T-helper 1 cell treated with Interleukin-12 subunit alpha and Interleukin-12 subunit beta and Interleukin-4 antibody, amounts not matched to agents 30 ng/mL and 1 ng/mL, for 36 hours (primary cell): Measurements from ENCODE around the gene MAMLD1. TPM values are rescaled to one million over a fixed set of nuclear protein-coding genes. Genes with fewer than 3 reads are reported as not detected.

Experiments
- intact Hi-C: fragments of 100-400 bp; cut with micrococcal nuclease; formaldehyde crosslinking; loops from one replicate; pipeline ENCODE4 v1.15.1; 2024
- total RNA-seq: library from RNA; stranded (reverse); gene quantifications from 2 replicates; pipeline ENCODE4 v1.2.3, GENCODE V29; 2022

The MAMLD1 gene
- total RNA-seq, 1 donor from 2014 or later = 20.7 TPM

DNA sequence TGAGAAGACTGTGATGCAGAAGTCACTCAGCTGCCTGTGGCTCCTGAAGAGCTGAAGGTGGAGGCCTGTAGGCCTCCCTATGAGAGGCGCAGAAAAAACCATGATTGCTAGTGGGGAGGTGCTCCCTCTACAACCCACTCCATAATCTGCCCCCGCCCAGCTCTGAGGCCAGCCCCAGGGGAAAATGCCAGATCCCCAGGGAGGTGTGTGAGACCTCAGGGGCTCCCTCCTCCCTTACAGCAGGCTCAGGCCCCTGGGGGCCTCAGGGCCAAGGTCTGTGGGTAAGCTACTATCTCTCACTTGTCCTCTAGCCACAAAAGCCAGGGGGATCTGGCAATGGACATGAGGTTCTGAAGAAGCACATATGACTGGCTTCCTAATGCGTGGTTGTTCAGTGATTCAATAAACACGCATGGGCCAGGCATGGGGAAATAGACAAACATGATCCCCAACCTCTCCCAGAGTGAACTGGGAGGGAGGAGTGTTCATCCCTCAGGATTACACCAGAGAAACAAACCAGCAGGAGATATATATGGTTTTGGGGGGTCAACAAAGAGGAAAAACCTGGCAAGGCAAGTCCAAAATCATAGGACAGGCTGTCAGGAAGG is 154.3 kb downstream of the MAMLD1 start:
- intact Hi-C loops = no loop called here

DNA sequence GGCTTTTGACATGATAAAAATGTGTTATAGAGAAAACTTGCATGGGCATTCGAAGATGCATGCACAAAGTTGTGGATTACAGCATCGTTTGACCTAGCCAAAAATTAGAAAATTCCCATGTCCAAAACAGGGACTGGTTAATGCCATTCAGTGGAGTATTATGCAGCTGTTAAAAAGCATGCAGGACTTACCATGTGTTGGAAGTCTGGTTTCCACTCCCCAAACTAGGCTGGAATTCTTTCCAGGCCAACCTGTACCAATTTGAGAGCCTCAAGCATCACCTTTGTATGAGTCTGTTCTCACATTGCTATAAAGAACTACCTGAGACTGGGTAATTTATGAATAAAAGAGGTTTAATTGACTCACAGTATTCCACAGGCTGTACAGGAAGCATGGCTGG is 159.4 kb downstream of the MAMLD1 start:
- intact Hi-C loops = no loop called here

DNA sequence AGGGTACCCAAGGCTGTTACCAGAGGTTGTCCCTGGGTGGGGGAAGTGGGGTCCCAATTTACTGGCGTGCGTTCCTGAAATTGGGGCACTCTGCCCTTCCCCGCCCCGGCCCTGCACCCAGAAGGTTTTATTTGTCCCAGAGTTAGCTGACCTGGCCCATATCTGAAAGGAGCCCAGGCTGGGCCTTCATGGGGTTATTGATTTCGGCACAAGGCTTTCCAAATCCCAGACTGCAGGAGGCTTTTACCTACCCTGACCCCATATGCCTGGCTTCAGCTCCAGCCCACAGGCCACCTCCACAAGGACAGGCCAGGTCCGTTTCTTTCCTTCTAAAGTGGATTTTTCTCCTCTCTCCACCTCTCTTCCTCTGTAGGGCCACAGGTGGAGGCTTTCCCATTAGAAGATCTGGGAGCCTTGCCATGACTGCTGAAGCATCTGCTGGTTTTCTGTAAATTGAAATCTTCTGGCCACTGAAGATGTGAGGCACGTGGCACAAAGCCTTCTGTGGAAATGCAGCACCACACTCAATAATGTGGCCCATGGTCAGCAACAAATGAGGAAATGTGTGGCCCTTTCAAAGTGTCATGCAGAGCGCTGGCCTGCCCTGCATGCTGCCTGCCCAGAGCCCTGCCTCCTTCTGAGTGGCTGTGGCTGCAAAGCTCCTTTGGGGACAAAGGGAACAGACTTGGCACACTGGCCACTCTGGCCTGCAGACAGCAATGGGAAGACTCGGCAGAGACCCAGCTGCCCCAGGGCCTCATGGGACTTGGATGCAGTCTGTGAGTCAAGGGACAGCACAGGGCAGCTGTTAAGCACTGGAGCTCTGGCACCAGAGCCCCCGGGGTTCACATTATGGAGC is 162.2 kb downstream of the MAMLD1 start:
- intact Hi-C loops = no loop called here

DNA sequence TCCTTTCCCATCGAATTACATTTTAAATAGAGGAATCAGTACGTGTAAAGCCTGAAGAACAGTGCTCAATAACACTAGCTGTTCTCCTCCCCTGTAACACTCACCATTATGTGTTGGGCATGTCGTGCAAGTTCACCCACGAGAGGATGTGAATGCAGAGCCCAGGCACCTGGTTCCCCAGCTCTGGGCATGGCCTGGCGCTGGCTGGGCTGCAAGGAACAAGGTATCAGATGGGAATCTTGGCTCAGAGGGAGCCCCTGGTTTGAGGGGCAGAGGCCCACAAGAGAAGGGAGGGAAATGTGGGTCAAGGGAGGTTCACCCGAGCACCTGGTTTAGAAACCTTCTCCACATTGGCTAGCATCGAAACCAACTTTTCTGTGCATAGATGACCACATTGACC is 163.6 kb downstream of the MAMLD1 start:
- intact Hi-C loops = no loop called here

DNA sequence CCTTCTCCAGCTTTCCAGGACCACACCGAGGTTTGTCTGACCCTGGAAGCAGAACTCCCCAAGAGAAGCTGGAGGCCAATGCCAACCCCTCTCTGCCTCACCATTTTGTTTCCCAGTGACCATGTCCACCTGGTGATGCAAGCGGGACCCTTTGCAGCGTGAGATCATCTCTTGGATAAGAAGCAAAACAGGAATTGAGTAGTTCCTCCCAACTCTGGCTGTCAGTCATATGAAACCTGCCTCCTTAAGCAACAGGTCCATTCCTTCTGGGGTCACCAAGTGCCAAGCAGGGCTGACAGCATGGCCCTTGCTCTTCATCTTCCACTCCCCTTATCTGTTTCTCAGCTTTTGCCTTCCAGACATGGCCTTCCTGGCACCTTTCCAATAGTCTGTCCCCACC is 164.0 kb downstream of the MAMLD1 start:
- intact Hi-C loops = no loop called here

DNA sequence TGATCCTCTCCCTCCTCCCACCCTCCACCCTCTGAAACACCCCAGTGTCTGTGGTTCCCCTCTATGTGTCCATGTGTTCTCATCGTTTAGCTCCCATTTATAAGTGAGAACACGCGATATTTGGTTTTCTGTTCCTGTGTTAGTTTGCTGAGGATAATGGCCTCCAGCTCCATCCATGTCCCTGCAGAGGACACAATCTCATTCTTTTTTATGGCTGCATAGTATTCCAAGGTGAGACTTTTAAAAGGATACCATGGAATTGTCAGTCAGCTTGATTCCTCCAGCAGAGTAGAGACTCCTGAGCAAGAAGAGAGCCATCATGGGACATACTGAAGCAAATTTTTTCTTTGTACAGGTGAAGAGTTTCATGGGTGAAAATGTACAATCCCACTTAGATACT is 166.5 kb downstream of the MAMLD1 start:
- intact Hi-C loops = no loop called here

DNA sequence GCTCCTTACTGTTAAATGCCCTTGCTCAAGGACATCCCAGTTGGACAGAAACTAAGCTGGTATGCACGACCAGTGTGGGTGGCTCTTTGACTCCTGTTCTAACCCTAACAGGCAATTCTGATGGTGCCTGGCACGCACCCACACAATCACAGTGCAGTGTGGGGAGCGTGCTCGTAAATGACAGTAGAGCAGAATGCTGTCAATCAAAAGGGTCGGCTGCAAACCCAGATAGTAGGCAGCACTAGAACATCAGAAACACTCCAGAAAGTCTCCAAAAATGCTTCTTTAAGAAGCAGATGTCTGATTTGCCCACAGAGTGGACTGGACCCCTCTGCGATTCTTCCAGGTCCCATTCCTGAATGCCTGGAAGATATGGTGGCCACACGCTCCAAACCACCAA is 167.7 kb downstream of the MAMLD1 start:
- intact Hi-C loops = no loop called here

DNA sequence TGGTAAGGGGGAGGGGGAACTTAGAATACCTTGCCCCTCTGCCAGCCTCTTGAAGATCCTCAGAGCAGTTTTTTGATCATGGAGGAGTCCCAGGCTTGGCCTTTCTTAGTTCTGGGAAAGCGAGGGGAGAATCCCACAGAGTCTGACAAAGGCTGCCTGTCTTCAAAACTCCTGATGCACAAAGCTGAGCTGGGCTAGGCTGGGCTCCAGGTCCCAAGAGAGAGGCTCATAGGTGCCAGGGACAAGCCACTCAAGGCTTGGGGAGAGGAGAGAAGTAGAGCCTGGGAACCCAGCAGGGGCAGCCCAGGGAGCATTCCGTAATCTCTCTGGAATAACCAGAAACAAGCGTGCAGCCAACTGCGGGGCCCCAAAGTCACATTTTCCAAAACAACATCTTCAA is 168.3 kb downstream of the MAMLD1 start:
- intact Hi-C loops = no loop called here

DNA sequence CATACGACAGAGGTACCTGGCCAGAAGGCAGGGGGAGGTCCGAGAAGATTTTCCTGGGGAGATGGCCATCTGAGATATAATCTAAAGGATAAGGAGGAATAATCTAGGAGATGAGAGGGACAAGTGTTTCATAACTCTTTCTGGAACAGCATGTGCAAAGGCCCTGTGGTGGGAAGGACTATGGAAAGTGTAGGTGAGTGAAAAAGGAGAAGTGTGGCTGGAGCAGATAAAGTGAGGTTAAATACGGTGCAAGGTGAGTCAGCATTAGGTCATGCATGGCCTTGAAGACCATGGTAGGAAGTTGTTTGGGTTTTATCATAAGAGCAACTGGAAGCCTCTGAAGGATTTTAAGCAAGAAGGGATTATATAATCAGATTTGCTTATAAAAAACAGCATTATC is 170.7 kb downstream of the MAMLD1 start:
- intact Hi-C loops = no loop called here

DNA sequence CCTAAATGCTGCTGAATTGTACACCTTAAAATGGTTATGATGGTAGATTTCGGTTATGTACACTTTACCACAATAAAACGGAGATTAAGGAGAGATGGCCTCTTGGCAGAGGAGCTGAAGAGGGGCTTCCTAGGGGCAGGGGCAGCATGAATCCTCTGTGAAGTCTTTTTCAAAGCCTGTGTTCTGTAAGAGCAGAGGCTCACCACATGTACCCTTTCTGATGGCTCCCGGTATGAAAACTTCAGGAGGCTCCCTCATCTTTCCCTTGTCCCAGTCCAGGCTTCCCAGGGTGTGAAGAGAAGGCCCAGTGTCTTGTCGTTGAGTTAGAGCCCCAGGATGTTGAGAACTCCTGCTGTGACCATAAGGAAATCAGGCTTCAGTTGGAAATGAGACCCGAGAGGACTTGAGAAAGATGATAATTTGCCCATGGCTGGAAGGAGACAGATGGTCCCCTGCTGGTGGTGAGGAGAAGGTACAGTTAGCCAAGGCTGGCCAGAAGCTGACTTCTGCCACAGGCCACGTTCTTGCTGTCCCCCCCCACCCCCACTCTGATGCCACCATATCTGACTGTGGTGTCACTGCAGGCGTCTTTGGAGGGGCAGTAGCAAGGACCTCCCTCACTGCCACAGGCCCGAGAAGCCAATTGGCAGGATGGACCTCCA is 173.5 kb downstream of the MAMLD1 start:
- intact Hi-C loops = no loop called here

DNA sequence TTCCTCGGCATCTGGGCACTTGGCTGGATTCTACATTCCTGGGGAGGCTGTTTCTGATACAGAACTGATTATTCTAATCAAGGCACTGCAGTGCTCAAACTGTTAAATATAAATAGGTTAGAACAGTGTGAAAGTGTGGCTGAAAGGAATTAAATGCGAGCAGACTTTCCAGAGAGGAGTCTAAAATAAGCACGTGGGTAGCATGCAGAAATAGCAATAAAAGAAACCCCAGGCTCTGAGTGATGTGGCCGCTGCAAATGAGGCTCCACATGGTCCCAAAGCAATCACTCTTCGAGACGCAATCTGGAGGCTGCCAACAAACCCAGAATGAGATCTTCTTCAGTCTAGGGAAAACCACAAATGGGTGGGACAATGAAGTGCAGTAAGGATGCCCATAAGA is 174.7 kb downstream of the MAMLD1 start:
- intact Hi-C loops = no loop called here

DNA sequence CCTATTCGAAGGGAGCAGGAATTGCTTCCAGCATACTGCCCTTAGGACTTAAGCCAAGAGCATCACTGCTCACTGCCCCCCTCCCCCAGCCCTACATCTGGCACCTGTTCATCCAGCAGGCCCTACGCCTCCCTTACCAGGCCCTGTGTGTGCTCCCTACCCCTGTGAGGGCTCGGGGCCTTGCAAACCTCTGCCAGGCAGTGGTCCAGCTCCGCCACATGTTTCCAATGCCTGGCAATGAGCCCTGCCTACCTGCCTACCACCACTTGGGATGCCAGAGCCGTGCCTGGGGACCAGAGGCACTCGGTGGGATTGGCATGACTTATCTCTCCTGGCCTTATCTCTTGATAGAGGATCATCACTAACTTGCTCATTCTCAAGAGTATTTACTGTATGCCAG is 177.8 kb downstream of the MAMLD1 start:
- intact Hi-C loops = loop anchor here (10.0 kb wide), 1 partner anchor 94 kb away; no protein-coding TSS in a partner anchor

DNA sequence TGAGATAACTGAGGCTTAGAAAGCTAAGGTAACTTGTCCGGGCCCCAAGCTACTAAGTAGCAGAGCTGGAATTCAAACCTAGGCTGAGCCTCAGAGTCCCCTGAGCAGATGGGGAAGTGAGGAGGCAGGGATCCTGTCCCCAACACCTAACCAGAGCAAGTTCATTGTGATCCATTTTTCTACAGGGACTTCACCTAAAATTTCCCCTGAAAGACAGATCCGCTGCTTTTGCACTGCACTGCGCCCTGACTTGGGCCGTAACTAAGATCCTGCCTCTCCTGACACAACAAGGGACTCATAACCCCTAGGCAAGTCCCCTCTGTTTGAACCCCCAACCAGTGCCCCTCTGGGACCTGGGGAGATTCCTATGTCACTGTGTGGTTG is 179.7 kb downstream of the MAMLD1 start:
- intact Hi-C loops = loop anchor here (10.0 kb wide), 1 partner anchor 92 kb away; no protein-coding TSS in a partner anchor

DNA sequence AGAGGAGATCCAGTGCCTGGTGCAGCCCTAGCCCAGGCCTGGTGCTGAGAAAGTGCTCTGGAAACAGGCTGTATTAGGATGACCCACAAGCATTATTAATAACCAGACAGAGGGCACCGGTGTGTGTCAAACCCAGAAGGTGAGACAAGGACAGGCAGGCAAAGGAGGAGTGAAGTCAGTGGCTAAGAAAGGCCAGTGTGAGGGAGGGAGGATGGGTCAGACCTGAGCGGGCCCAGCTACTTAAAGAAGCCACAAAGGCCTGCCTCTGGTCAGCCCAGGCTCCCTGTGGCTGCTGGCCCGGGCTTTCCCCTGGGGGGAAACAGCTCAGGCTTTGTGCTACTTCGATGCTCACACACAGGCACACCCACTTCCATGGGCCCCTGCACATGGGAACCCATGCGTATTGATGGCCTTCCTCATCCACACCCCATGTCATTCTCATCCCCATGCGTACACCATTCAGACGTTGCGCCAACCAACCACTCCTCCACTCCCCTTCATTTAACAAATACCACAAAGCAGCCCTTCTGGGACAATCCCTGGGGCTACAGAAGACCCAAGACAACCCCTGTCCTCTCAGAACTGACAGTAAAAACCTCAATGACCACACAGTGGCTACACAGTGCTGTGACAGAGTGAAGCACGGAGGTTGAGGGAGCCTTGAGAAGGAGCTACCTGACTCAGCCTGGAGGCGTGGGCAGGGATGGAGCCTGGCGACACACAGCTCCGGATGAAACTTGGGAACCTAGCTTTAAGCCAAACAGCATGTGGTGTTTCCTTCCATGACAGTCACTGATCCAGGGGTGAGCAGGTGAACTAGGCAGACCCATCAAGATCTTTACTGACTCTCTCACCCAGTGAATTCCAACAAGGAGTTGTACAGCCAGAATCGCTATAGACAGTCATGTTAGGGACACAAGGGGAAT is 180.4 kb downstream of the MAMLD1 start:
- intact Hi-C loops = loop anchor here (10.0 kb wide), 1 partner anchor 91 kb away; no protein-coding TSS in a partner anchor

DNA sequence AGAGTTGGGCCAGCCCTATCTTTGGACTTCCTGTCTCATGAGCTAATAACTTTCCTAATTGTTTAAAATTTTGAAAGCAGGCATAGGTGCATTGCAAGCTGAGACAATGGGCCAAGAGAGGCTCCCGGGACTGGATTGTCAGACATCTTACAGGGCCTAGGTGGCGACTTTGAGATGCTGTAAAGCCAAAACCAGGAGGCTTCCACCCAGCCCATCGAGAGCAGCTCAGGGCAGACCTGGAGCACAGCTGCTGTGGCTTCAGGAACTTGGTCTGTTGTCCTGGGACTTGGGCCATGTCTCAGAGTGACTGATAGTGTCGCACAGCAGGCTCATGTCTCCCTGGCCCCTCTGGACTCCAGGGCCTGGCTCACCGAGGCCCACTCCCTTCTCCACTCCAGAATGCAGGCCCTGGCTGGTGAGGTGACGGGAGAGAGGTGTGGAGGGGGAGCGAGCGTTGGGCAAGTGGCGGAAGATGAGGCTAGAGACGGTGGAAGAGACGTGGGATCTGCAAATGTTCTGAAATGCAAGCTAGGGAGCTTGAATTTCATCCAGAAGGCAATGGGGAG is 181.2 kb downstream of the MAMLD1 start:
- intact Hi-C loops = loop anchor here (10.0 kb wide), 1 partner anchor 90 kb away; no protein-coding TSS in a partner anchor

DNA sequence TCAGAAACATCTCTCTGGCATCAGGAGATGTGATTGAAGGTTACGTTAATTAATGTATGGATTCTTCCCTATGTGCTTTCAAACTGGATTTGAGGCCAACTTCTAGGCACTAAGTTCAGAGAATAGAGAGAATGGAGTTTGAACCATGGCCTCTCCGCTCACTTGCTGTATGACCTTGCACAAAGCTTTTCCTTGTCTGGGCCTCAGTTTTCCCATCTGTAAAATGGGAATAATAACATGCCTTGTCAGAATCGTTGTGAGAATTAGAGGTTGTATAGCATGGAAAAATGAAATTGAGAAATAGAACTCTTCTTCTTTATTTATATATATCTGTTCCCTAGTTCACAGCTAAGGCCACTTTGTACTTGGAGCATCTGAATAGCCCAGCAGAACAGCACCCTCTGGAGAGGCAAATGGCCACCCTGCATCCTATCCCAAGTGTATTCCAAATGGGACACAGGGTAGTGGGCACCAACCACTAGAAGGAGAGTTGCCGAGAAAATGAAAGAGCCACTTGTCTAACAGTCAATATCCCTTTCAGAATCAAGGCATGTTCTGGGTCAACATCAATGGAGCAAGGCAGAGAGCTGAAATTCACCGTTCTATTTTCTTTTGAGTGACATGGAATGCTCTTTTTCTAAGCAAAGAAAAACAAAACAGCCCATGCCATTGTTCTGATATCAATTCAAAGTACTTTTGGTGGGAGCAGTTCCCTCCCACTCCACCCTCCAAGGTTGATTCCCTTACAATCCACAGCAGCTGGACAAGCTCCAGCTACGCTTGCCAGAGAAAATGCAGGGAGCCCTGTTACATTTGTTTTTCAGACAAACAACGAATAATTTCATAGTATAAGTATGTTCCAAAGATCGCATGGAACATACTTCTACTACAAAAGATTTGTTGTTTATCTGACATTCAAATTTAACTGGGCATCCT is 182.0 kb downstream of the MAMLD1 start:
- intact Hi-C loops = loop anchor here (5.0 to 10.0 kb wide), 2 partner anchors 90 to 343 kb away; no protein-coding TSS in a partner anchor

DNA sequence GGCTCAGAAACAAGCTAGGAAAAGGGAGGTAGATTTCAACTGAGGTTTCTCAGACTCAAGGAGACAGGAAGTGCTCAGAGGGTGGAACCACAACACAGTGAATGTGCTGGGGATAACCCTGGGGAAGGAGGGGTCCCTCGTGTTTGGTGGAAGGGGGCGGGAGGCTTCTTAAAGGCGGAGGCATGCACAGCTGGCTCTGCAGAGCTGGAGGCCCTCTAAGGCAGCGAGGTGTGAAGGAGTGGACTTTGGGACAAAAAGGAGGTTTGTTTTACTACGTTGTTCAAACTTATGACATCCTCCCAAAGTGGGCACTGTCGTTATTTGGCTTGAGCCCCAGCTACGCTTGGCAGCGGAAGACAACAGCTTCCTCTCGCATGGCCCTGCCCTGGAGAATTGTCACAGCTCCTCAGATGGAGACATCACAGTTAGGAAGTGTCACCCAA is 183.6 kb downstream of the MAMLD1 start:
- intact Hi-C loops = loop anchor here (1.0 to 10.0 kb wide), 3 partner anchors 22 to 344 kb away; partner anchors contain the start of gene MTM1

DNA sequence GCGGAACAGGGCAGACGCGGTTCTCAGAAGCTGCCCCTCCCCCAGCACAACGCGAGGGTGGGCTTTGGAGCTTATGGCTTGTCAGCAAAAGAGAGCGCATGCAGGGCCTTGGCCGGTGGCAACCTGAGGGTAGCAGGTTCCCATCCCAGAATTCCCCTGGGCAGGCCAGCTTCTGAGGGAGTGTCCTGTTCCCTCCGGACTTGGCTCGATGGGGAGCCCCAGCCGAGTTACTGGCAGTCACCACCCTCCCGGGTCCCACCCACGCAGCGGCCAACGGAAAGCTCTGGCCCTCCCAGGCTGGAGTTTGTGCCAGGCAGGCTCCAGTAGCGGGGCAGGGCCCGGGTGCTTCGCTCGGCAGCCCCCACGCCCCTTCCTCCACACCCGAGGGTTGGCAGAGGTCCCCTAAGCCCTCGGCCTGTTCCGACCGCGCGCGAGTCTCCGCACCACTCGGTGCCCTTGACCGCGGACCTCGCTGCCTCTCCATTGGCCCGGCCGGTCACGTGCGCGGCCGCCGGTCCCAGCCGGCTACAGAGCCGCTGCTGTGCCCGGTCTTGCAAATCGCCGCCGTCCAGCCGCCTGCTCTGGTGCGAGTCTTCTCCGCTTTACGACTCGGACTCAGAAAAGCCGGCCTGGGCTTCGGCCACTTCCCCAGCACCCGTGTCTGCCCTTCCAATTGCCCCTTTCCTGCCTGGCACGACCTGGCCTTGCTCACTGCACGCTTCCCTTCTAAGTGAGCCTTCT is 184.4 kb downstream of the MAMLD1 start:
- intact Hi-C loops = loop anchor here (5.0 to 10.0 kb wide), 2 partner anchors 87 to 345 kb away; no protein-coding TSS in a partner anchor
